ENCODE measurements around the gene ZBTB43. TPM values are rescaled to one million over a fixed set of nuclear protein-coding genes. Genes with fewer than 3 reads are reported as not detected.

The ZBTB43 gene
- total and polyA plus RNA-seq, 4 donors = 2.6 to 7.1 (median 5.0) TPM

GRCh38 chr9:126829035-126829434 lies 24.2 kb downstream of the ZBTB43 start:
- no peak for TF ChIP-seq CTCF (IDR thresholded peaks at IDR 0.05; ENCODE audit: low read depth, low read length, missing input control)
- no peak for TF ChIP-seq REST (IDR thresholded peaks at IDR 0.05)
- TF ChIP-seq FOXA2 (IDR thresholded peaks at IDR 0.05) = no peak
- no peak for TF ChIP-seq HNF4G (IDR thresholded peaks at IDR 0.05)
- WGBS = 98% methylated on average over 1 of the region's 1 CpG
- peaks cover 7 to 23% (median 20%) of the 10 kb centered on the region in 4 donors for H3K36me3 ChIP-seq (ENCODE audit: control insufficient read depth in 4 of 4, insufficient read depth in 3 of 4, low read depth in 1 of 4, low read length in 3 of 4)

GRCh38 chr9:126830827-126831226 lies 26.0 kb downstream of the ZBTB43 start:
- 93% methylated on average over 3 of the region's 3 CpGs for WGBS

More at GRCh38 chr9:126829035-126829434, 24.2 kb downstream of the ZBTB43 start:
- Histone ChIP-seq H3K4me3 (ENCODE audit: low read depth in 1 of 3, low read length in 3 of 3) (no peak overlapping the region), H3K9me3 (ENCODE audit: control insufficient read depth in 4 of 4, low read length in 3 of 4) (no peaks in the 10 kb centered on the region), H3K9ac (ENCODE audit: low read depth in 1 of 2, low read length in 2 of 2) (no peak overlapping the region), H3K27me3 (ENCODE audit: control insufficient read depth in 4 of 4, insufficient read depth in 4 of 4, low read length in 3 of 4) (no peaks in the 10 kb centered on the region), H3K27ac (ENCODE audit: low read depth in 1 of 2, low read length in 2 of 2) (no peak overlapping the region), H3K4me1 (ENCODE audit: control insufficient read depth in 4 of 4, insufficient read depth in 4 of 4, low read length in 3 of 4) (peaks cover 0 to 6% (median under 1%) of the 10 kb centered on the region in 4 donors)
- DNase-seq (ENCODE audit: low spot score) = no peak

GRCh38 chr9:126832440-126832839 lies 27.6 kb downstream of the ZBTB43 start:
- Histone ChIP-seq H3K36me3 (ENCODE audit: control insufficient read depth in 4 of 4, insufficient read depth in 3 of 4, low read depth in 1 of 4, low read length in 3 of 4) (peaks cover 10 to 31% (median 18%) of the 10 kb centered on the region in 4 donors), H3K27me3 (ENCODE audit: control insufficient read depth in 4 of 4, insufficient read depth in 4 of 4, low read length in 3 of 4) (no peaks in the 10 kb centered on the region), H3K4me1 (ENCODE audit: control insufficient read depth in 4 of 4, insufficient read depth in 4 of 4, low read length in 3 of 4) (peaks cover 0 to 1% (median 0%) of the 10 kb centered on the region in 4 donors), H3K9ac (ENCODE audit: low read depth in 1 of 2, low read length in 2 of 2) (no peak overlapping the region), H3K9me3 (ENCODE audit: control insufficient read depth in 4 of 4, low read length in 3 of 4) (no peaks in the 10 kb centered on the region), H3K27ac (ENCODE audit: low read depth in 1 of 2, low read length in 2 of 2) (no peak overlapping the region), H3K4me3 (ENCODE audit: low read depth in 1 of 3, low read length in 3 of 3) (no peak overlapping the region)
- no peak for DNase-seq (ENCODE audit: low spot score)
- 94% methylated on average over 9 of the region's 9 CpGs for WGBS
- no peak for TF ChIP-seq HNF4G (IDR thresholded peaks at IDR 0.05)
- no peak for TF ChIP-seq NR2F2 (IDR thresholded peaks at IDR 0.05)
- TF ChIP-seq SP1 (IDR thresholded peaks at IDR 0.05) = no peak
- TF ChIP-seq RXRA (IDR thresholded peaks at IDR 0.05) = no peak
- TF ChIP-seq MAX (IDR thresholded peaks at IDR 0.05) = no peak
- no peak for TF ChIP-seq ZBTB33 (IDR thresholded peaks at IDR 0.05)
- TF ChIP-seq RAD21 (IDR thresholded peaks at IDR 0.05) = no peak
- no peak for TF ChIP-seq ATF3 (IDR thresholded peaks at IDR 0.05)
- no peak for TF ChIP-seq YY1 (IDR thresholded peaks at IDR 0.05)
- TF ChIP-seq EGR1 (IDR thresholded peaks at IDR 0.05; ENCODE audit: low read depth in 2 of 2) = no peak
- TF ChIP-seq JUND (IDR thresholded peaks at IDR 0.05) = no peak
- no peak for TF ChIP-seq HNF4A (conservative IDR thresholded peaks at IDR 0.05)
- TF ChIP-seq FOXA2 (IDR thresholded peaks at IDR 0.05) = no peak
- no peak for TF ChIP-seq REST (IDR thresholded peaks at IDR 0.05)

More at GRCh38 chr9:126830827-126831226, 26.0 kb downstream of the ZBTB43 start:
- H3K27ac ChIP-seq (ENCODE audit: low read depth in 1 of 2, low read length in 2 of 2) = no peak overlapping the region
- H3K4me3 ChIP-seq (ENCODE audit: low read depth in 1 of 3, low read length in 3 of 3) = no peak overlapping the region
- peaks cover 10 to 29% (median 20%) of the 10 kb centered on the region in 4 donors for H3K36me3 ChIP-seq (ENCODE audit: control insufficient read depth in 4 of 4, insufficient read depth in 3 of 4, low read depth in 1 of 4, low read length in 3 of 4)
- no peak for TF ChIP-seq HNF4G (IDR thresholded peaks at IDR 0.05)
- TF ChIP-seq NR2F2 (IDR thresholded peaks at IDR 0.05) = no peak
- TF ChIP-seq MAX (IDR thresholded peaks at IDR 0.05) = no peak
- peaks cover 0 to 4% (median under 1%) of the 10 kb centered on the region in 4 donors for H3K4me1 ChIP-seq (ENCODE audit: control insufficient read depth in 4 of 4, insufficient read depth in 4 of 4, low read length in 3 of 4)
- no peaks in the 10 kb centered on the region for H3K27me3 ChIP-seq (ENCODE audit: control insufficient read depth in 4 of 4, insufficient read depth in 4 of 4, low read length in 3 of 4)
- no peak overlapping the region for H3K9ac ChIP-seq (ENCODE audit: low read depth in 1 of 2, low read length in 2 of 2)
- no peaks in the 10 kb centered on the region for H3K9me3 ChIP-seq (ENCODE audit: control insufficient read depth in 4 of 4, low read length in 3 of 4)
- DNase-seq (ENCODE audit: low spot score) = no peak
